Activated B cell treated with CpG ODN at 0.5 μM for 24 hours (primary cell): ENCODE data around the gene ICAM3. TPM values are rescaled to one million over a fixed set of nuclear protein-coding genes. Genes with fewer than 3 reads are reported as not detected.
A peak's percentile ranks its signal among the peaks of the same experiment; 100 is the strongest.

Experiments used
- ATAC-seq: fragments of 200-7000 bp; cut with Tn5 transposase; one replicate; pipeline ENCODE4 v1.10.0; 2021; ENCODE audit warnings: low read depth, mild to moderate bottlenecking, moderate library complexity
- CTCF ChIA-PET: fragments of 350-600 bp; sonication (Branson Sonifier 250); formaldehyde crosslinking; loops from one replicate; lab custom pipeline; 2021; ENCODE audit warnings: antibody characterized with exemption; lab: Charles Lee
- POLR2A ChIA-PET: fragments of 350-600 bp; sonication (Branson Sonifier 250); formaldehyde crosslinking; loops from one replicate; lab custom pipeline; 2021; ENCODE audit warnings: antibody characterized with exemption; lab: Charles Lee
- DNase-seq: peaks from one replicate; pipeline ENCODE4 v3.0.0; 2022
- H3K27ac Mint-ChIP-seq: one replicate; pipeline ENCODE4 v1.8.0; 2020; ENCODE audit warnings: mixed read lengths
- H3K27me3 Mint-ChIP-seq: one replicate; pipeline ENCODE4 v1.8.0; 2021; ENCODE audit warnings: mixed read lengths
- H3K36me3 Mint-ChIP-seq: one replicate; pipeline ENCODE4 v1.8.0; 2021; ENCODE audit warnings: low read depth, mixed read lengths
- H3K4me1 Mint-ChIP-seq: one replicate; pipeline ENCODE4 v1.8.0; 2021; ENCODE audit warnings: mixed read lengths
- H3K4me3 Mint-ChIP-seq: one replicate; pipeline ENCODE4 v1.8.0; 2020; ENCODE audit warnings: mild to moderate bottlenecking, mixed read lengths
- H3K9me3 Mint-ChIP-seq: one replicate; pipeline ENCODE4 v1.8.0; 2020; ENCODE audit warnings: mixed read lengths
- CTCF ChIP-seq: fragments of 200-600 bp; IDR thresholded peaks from one replicate; pipeline ENCODE4 v1.8.0; 2022; ENCODE audit warnings: antibody characterized with exemption, mild to moderate bottlenecking
- intact Hi-C: fragments of 100-400 bp; cut with micrococcal nuclease; formaldehyde crosslinking; loops from one replicate; pipeline ENCODE4 v1.15.1; 2024
- total RNA-seq: library from RNA; stranded (reverse); gene quantifications from 2 replicates; pipeline ENCODE4 v1.2.3, GENCODE V29; 2022

ICAM3 gene
- total RNA-seq, 1 donor from 2014 or later: 147 TPM

- ATAC-seq (no peak), DNase-seq (no peak)
- Mint-ChIP-seq H3K4me1 (no peaks in the 10 kb centered on the region), H3K27ac (no peak overlapping the region), H3K36me3 (peaks cover 86% of the 10 kb centered on the region), H3K4me3 (no peak overlapping the region), H3K9me3 (no peaks in the 10 kb centered on the region), H3K27me3 (no peaks in the 10 kb centered on the region)
- no peak for TF ChIP-seq CTCF
- intact Hi-C loops: no loop called here
- POLR2A ChIA-PET: no interaction called here
- CTCF ChIA-PET: no interaction called here
Observed at GRCh38 chr19:10363789-10364281, 24.4 kb upstream of the ICAM3 start.

GRCh38 chr19:10362259-10362658, 22.8 kb upstream of the ICAM3 start:
- Mint-ChIP-seq H3K27ac (no peak overlapping the region), H3K27me3 (no peaks in the 10 kb centered on the region), H3K4me1 (no peaks in the 10 kb centered on the region), H3K36me3 (peaks cover 84% of the 10 kb centered on the region), H3K9me3 (no peaks in the 10 kb centered on the region), H3K4me3 (no peak overlapping the region)
- TF ChIP-seq CTCF: no peak
- DNase-seq (no peak), ATAC-seq (no peak)
- intact Hi-C loops: no loop called here
- ChIA-PET CTCF (no interaction called here), POLR2A (interaction anchor here (0.7 kb wide), 1 partner anchor 73 kb away, joined by 6 read pairs; the partner anchor contains the start of gene ICAM5)

GRCh38 chr19:10361569-10362011, 22.2 kb upstream of the ICAM3 start:
- Mint-ChIP-seq H3K4me3 (no peak overlapping the region), H3K27ac (no peak overlapping the region), H3K4me1 (no peaks in the 10 kb centered on the region), H3K27me3 (no peaks in the 10 kb centered on the region), H3K36me3 (peaks cover 78% of the 10 kb centered on the region), H3K9me3 (no peaks in the 10 kb centered on the region)
- DNase-seq (no peak), ATAC-seq (no peak)
- ChIA-PET CTCF (no interaction called here), POLR2A (no interaction called here)
- no peak for TF ChIP-seq CTCF
- intact Hi-C loops: no loop called here

- DNase-seq: no peak
- ChIA-PET POLR2A (no interaction called here), CTCF (no interaction called here)
- no peak overlapping the region for H3K4me3 Mint-ChIP-seq
- ATAC-seq: no peak
- H3K4me1 Mint-ChIP-seq: no peaks in the 10 kb centered on the region
- H3K9me3 Mint-ChIP-seq: no peaks in the 10 kb centered on the region
- intact Hi-C loops: no loop called here
- TF ChIP-seq CTCF: no peak
- H3K27me3 Mint-ChIP-seq: no peaks in the 10 kb centered on the region
- H3K36me3 Mint-ChIP-seq: peaks cover 74% of the 10 kb centered on the region
- H3K27ac Mint-ChIP-seq: no peak overlapping the region
Observed at GRCh38 chr19:10356431-10356830, 17.0 kb upstream of the ICAM3 start.

- ATAC-seq: peak; percentile 50
- no peak for TF ChIP-seq CTCF
- ChIA-PET CTCF (no interaction called here), POLR2A (no interaction called here)
- H3K4me3 Mint-ChIP-seq: no peak overlapping the region
- intact Hi-C loops: no loop called here
- H3K9me3 Mint-ChIP-seq: no peaks in the 10 kb centered on the region
- H3K27ac Mint-ChIP-seq: no peak overlapping the region
- H3K27me3 Mint-ChIP-seq: no peaks in the 10 kb centered on the region
- no peak for DNase-seq
- no peaks in the 10 kb centered on the region for H3K4me1 Mint-ChIP-seq
- peaks cover 66% of the 10 kb centered on the region for H3K36me3 Mint-ChIP-seq
Observed at GRCh38 chr19:10353793-10354391, 14.5 kb upstream of the ICAM3 start.
